ENCODE measurements around the gene GLRX2.

- TF ChIP-seq POLR2A (IDR thresholded peaks at IDR 0.05) (no peak), CTCF (IDR thresholded peaks at IDR 0.05) (no peak)
These were observed 18.9 kb downstream of the GLRX2 start for GRCh38 chr1:193086342-193086741.
